Subcutaneous abdominal adipose tissue (tissue), 5 donors: ENCODE results near the gene TBC1D22A.

ENCODE experiments used
- H3K27ac ChIP-seq: one replicate; pipeline ENCODE4 v1.7.0; 2013; ENCODE audit warnings: low read depth, mild to moderate bottlenecking, inconsistent platforms, low read length, moderate library complexity
- H3K27me3 ChIP-seq, 5 donors: one replicate each; pipeline ENCODE4 v1.7.0; 2013; ENCODE audit warnings: low read length in 5 of 5, inconsistent platforms in 1 of 5; ENCODE audit not compliant: control insufficient read depth in 5 of 5, insufficient read depth in 4 of 5
- H3K36me3 ChIP-seq, 5 donors: one replicate each; pipeline ENCODE4 v1.7.0; 2013; ENCODE audit warnings: low read length in 5 of 5; ENCODE audit not compliant: control insufficient read depth in 5 of 5, insufficient read depth in 5 of 5
- H3K4me1 ChIP-seq, 5 donors: one replicate each; pipeline ENCODE4 v1.7.0; 2013; ENCODE audit warnings: low read length in 5 of 5, mild to moderate bottlenecking in 3 of 5, moderate library complexity in 1 of 5; ENCODE audit not compliant: control insufficient read depth in 5 of 5, insufficient read depth in 5 of 5
- H3K4me3 ChIP-seq, 5 donors: one replicate each; pipeline ENCODE4 v1.7.0; 2013; ENCODE audit warnings: low read length in 5 of 5, low read depth in 1 of 5
- H3K9ac ChIP-seq, 5 donors: one replicate each; pipeline ENCODE4 v1.7.0; 2013; ENCODE audit warnings: low read length in 5 of 5, mild to moderate bottlenecking in 4 of 5, moderate library complexity in 3 of 5
- H3K9me3 ChIP-seq, 5 donors: one replicate each; pipeline ENCODE4 v1.7.0; 2013; ENCODE audit warnings: low read length in 5 of 5; ENCODE audit not compliant: control insufficient read depth in 5 of 5
- donor health status: healthy.
- donor health status: healthy.
- donor health status: healthy.
- donor health status: healthy.
- donor health status: healthy.

The TBC1D22A gene

DNA sequence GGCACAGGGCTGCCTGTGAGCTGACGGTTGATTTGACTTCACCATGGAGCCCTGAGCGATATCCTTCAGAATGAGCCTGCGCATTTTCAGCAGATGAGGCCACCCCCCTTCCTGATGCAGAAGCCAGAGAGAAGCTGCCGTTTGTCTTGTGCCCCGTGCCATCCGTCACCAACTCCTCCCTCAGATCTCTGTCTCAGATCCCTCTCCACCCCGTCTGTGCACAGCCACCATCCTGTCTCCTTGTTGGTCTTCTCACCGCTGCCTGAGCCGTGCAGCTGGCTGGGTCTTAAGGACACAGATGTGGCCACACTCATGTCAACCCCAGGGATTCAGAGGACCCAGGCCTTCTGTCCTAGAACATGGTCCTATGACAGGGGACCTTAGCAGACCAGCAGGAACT lies 293.9 kb downstream of the TBC1D22A start:
- H3K4me3 ChIP-seq, result no peak overlapping the region
- no peaks in the 10 kb centered on the region for H3K4me1 ChIP-seq
- no peaks in the 10 kb centered on the region for H3K27me3 ChIP-seq

DNA sequence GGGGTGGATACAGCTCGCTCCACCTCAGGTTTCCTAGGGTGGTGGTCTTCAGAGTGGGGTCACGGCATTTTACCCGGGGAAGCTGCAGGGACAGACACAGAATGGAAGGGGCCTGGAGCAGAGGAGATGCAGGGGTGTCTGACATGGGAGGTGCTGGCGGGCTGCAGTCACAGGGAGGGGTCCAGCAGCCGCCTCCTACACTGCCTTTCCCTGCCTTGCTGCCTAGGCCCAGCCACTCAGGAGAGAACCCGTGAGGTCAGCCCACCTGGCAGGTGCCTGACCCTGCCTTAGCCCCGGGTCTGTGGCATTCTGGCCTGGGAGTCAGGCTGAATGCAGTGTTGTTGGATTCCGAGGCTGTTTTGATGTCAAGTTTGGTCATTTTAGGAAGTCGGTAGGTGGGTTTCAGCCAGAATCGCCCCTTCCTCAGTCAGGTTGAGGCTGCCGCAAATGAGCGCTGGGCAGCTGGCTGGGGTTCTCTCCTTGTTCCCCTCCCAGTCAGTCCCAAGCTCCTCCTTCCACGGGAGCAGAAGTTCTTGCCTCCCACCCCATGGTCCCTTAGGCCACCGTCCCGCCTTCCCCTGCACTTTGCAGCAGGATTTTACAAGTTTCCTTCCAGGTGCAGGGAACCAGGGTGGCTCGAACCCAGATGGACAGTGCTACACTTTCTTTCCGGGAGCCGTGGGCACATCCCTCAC lies 294.5 kb downstream of the TBC1D22A start:
- H3K4me3 ChIP-seq, result no peak overlapping the region
- no peak overlapping the region for H3K9ac ChIP-seq
- no peak overlapping the region for H3K27ac ChIP-seq
- H3K27me3 ChIP-seq, result no peaks in the 10 kb centered on the region
- H3K4me1 ChIP-seq, result no peaks in the 10 kb centered on the region
- no peaks in the 10 kb centered on the region for H3K9me3 ChIP-seq
- peaks cover 0 to 61% (median 25%) of the 10 kb centered on the region in 5 donors for H3K36me3 ChIP-seq

More for the DNA sequence above, 293.9 kb downstream of the TBC1D22A start:
- Histone ChIP-seq H3K9me3 (no peaks in the 10 kb centered on the region), H3K9ac (no peak overlapping the region), H3K27ac (no peak overlapping the region), H3K36me3 (peaks cover 0 to 55% (median 24%) of the 10 kb centered on the region in 5 donors)

DNA sequence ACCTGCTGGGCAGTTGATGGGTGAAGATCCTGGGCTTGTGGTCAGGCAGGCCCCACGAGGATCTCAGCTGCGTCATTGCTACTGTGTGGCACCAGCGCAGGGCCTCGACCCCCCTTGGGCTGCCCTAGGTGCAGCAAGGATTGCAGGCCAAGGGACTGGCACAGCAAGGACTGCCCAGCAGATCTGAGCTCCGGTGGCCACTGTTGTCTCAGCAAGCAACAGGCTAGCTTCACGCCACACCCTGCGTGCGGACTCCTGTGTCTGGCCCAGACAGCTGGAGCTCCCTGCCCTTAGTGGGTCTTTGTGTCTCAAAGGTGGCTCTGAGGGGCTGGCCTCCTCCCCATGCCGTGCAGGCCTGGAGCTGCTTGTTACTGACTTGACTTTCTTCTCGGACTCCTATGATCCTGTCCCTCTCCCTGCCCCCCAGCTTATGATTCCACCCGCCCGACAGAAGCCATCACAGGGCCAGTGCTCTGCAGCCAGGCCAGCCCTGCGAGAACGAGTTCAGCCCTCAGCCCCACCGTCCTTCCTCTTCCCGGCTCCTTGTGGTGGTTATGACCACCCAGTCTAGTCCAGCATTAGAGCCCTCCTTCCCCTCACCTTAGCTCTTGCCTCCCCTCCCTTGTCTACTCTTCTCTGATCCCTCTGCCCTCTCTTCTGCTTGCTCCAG lies 295.6 kb downstream of the TBC1D22A start:
- no peaks in the 10 kb centered on the region for H3K4me1 ChIP-seq

DNA sequence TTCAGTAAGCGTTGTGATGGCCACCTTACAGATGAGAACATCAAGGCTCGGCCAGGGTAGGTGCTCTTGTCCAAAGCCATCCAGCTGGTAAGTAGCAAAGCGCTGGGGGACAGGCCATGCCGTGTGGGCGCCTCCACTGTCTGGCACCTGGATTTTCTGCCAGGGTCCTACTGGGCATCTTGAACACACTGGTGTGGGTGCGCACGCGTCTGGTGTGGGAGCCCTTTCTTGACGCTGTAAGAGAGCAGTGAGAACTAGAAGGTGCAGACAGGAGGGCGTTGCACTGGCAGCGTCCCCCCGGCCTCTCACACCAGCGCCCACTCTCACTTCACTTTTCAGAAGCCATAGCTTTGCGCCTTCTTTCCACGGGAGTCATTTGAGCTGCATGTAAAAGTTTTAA lies 296.6 kb downstream of the TBC1D22A start:
- H3K4me3 ChIP-seq, result no peak overlapping the region
- peaks cover 0 to 67% (median 36%) of the 10 kb centered on the region in 5 donors for H3K36me3 ChIP-seq

More for the DNA sequence above, 295.6 kb downstream of the TBC1D22A start:
- Histone ChIP-seq H3K27ac (no peak overlapping the region), H3K27me3 (no peaks in the 10 kb centered on the region), H3K4me3 (no peak overlapping the region), H3K9ac (no peak overlapping the region), H3K36me3 (peaks cover 0 to 65% (median 32%) of the 10 kb centered on the region in 5 donors), H3K9me3 (no peaks in the 10 kb centered on the region)

DNA sequence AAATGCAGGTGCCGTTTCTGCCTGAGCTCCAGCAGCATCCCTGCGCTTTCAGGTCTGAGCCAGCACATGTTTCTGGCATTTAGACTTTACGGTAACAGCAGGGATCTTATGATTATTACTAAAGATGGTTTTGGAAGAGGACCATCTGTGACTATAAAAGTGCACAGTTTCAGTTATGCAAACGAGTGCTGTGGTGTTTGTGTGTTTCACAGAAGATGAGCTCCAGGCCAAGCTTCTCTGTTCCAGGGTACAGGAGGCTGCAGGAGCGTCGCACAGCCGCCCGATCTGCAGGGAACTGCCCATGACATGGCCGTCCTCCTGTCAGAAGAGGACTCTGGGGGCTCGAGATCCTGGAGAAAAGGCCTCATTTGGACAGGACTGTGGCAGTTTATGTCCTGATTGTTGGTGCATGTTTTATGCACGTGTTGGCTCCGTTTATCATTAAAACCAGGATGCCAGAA lies 297.3 kb downstream of the TBC1D22A start:
- no peak overlapping the region for H3K9ac ChIP-seq
- H3K27me3 ChIP-seq, result no peaks in the 10 kb centered on the region
- H3K27ac ChIP-seq, result no peak overlapping the region
- no peak overlapping the region for H3K4me3 ChIP-seq
- no peaks in the 10 kb centered on the region for H3K4me1 ChIP-seq
- no peaks in the 10 kb centered on the region for H3K9me3 ChIP-seq
- peaks cover 0 to 68% (median 36%) of the 10 kb centered on the region in 5 donors for H3K36me3 ChIP-seq

More for the DNA sequence above, 296.6 kb downstream of the TBC1D22A start:
- Histone ChIP-seq H3K27ac (no peak overlapping the region), H3K4me1 (no peaks in the 10 kb centered on the region), H3K9me3 (no peaks in the 10 kb centered on the region), H3K27me3 (no peaks in the 10 kb centered on the region), H3K9ac (no peak overlapping the region)

DNA sequence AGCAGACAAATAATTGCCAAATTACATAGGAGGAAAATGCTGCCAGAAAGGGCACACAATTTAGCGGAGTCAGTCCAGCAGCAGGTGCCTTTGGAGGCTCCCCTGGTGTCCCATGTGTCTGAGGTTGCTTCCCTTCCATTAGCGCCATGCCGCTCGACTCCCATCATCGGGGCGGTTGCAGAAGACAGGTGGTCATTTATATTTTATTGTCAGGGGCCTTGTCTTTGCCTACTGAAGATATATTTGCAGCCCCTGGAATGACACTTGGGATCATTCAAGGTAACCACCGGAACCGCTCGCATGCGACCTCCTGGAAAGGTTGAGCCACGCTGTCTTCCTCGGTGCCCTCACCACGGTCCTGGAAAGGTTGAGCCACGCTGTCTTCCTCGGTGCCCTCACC lies 298.3 kb downstream of the TBC1D22A start:
- H3K4me3 ChIP-seq, result no peak overlapping the region
- H3K27ac ChIP-seq, result no peak overlapping the region
- H3K9me3 ChIP-seq, result no peaks in the 10 kb centered on the region
- H3K27me3 ChIP-seq, result no peaks in the 10 kb centered on the region
- H3K36me3 ChIP-seq, result peaks cover 0 to 72% (median 36%) of the 10 kb centered on the region in 5 donors
- no peaks in the 10 kb centered on the region for H3K4me1 ChIP-seq
- H3K9ac ChIP-seq, result no peak overlapping the region

DNA sequence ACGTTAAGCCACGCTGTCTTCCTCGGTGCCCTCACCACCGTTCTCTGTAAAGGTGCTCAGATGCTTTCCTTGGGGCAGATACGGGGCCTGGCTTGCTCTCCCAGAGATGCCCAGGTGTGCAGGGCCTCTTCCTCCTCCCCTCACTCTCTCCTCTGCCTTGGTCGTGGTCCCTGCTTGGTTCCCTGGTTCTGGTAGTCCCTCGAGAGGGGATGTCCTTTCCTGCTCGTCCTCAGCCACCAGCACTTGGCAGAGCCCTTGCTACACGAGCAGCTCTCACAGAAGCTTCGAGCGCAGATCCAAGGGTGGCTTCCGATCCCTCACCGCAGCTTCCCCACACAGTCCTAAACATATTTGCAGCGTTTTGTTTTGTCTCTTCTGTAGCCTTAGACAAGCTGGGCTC lies 298.8 kb downstream of the TBC1D22A start:
- no peaks in the 10 kb centered on the region for H3K27me3 ChIP-seq
- H3K4me3 ChIP-seq, result no peak overlapping the region
- no peaks in the 10 kb centered on the region for H3K9me3 ChIP-seq
- H3K27ac ChIP-seq, result no peak overlapping the region
- no peaks in the 10 kb centered on the region for H3K4me1 ChIP-seq
- H3K9ac ChIP-seq, result no peak overlapping the region
- peaks cover 0 to 75% (median 36%) of the 10 kb centered on the region in 5 donors for H3K36me3 ChIP-seq

DNA sequence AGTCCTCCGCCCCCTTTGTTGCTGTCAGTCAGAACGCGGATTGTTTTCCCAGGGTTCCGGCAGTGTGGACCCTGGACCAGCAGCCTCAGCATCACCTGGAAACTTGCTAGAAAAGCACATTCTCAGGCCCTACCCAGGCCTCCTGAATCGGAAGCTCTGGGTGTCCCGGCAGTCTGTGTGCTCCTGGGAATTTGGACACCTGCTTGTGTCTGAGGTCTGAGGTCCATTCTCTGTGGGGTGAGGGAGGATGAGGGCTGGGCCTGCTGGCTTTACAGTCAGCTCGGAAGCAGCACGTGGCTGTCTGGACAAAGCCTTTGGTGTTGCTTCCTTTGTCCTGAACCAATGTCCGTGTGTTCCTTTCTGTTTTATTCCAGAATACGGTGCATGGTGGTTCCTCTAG lies 299.7 kb downstream of the TBC1D22A start:
- Histone ChIP-seq H3K9me3 (no peaks in the 10 kb centered on the region), H3K27ac (no peak overlapping the region), H3K9ac (no peak overlapping the region), H3K27me3 (no peaks in the 10 kb centered on the region), H3K4me3 (no peak overlapping the region), H3K36me3 (peaks cover 0 to 70% (median 30%) of the 10 kb centered on the region in 5 donors), H3K4me1 (no peaks in the 10 kb centered on the region)

DNA sequence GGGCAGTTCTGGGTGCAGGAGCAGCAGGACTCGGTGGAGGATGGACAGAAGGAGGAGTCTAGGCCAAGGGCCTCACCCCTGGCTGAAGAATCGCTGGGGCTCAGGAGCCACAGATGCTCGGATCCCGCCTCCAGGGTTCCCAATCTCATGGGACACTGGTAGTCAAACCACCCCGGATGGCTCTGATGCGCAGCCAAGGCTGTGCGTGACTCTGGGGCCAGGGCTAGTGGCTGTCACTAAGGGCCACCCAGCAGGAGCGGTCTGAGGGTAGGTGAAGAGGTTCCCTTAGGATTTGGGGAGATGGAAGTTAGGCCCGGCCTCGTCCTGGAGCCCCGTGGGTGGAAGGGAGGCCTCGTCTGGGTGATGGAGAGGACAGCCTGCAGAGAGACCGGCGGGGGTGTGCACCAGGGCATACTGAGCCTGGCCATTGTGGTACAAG lies 300.6 kb downstream of the TBC1D22A start:
- H3K4me3 ChIP-seq, result no peak overlapping the region
- H3K36me3 ChIP-seq, result peaks cover 0 to 73% (median 28%) of the 10 kb centered on the region in 5 donors

DNA sequence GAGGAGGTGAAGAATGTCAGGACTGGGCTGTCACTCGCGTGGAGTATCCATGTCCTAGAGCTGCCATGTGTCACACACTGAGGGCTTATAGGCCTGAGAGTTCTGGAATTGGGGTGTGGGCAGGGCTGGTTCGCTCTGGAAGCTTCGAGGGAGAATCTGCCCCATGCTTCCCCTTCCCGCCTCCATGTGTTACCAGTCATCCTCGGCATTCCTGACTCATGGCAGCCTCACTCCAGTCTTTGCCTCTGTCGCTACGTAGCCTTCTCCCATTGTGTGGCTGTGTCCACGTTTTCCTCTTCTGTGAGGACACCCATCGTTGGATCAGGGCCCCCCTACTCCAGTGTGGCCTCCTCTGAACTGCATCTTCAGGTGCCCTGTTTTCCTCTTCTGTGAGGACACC lies 301.2 kb downstream of the TBC1D22A start:
- Histone ChIP-seq H3K4me1 (peaks cover 0 to 11% (median 0%) of the 10 kb centered on the region in 5 donors), H3K4me3 (no peak overlapping the region), H3K27ac (no peak overlapping the region), H3K36me3 (peaks cover 0 to 67% (median 28%) of the 10 kb centered on the region in 5 donors), H3K9ac (no peak overlapping the region), H3K9me3 (no peaks in the 10 kb centered on the region), H3K27me3 (no peaks in the 10 kb centered on the region)

More for the DNA sequence above, 300.6 kb downstream of the TBC1D22A start:
- H3K27ac ChIP-seq, result no peak overlapping the region
- no peaks in the 10 kb centered on the region for H3K27me3 ChIP-seq
- H3K9ac ChIP-seq, result no peak overlapping the region
- no peaks in the 10 kb centered on the region for H3K9me3 ChIP-seq
- peaks cover 0 to 6% (median 0%) of the 10 kb centered on the region in 5 donors for H3K4me1 ChIP-seq
